Vagina (tissue), 2 donors: ENCODE results near the gene SLC12A8.

Experiments used
- POLR2A ChIP-seq, 2 donors: fragments of 450-650 bp; IDR thresholded peaks; one replicate each; pipeline ENCODE4 v1.6.1; 2017; ENCODE audit warnings: antibody characterized with exemption in 2 of 2, mild to moderate bottlenecking in 2 of 2, moderate library complexity in 2 of 2
- POLR2AphosphoS5 ChIP-seq, 2 donors: sonication (generic); formaldehyde crosslinking; IDR thresholded peaks; one replicate each; pipeline ENCODE4 v1.9.0; 2017; ENCODE audit warnings: antibody characterized with exemption in 2 of 2, mild to moderate bottlenecking in 2 of 2, low read depth in 1 of 2; ENCODE audit not compliant: insufficient read depth in 1 of 2

DNA sequence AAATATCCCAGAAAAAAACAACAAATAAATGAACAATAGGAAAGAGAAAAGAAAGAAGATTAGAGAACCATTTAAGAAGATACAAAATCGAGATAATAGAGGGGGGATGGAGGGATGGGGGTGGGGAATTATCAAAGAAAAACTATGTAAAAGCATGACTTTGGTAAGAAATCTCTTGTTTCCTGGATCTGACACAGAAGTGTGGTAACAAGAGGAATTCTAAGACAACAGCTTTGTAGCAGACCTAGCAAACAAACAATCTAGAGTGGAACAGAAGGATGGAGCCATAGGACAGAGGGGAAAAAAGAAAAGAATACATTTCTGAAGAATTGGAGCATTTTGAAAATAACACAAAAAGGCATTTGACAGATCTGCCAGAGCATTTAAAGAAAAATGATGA, 107.4 kb downstream of the SLC12A8 start:
- TF ChIP-seq POLR2AphosphoS5 (IDR thresholded peaks at IDR 0.05; ENCODE audit: insufficient read depth in 1 of 2, low read depth in 1 of 2) (no peak), POLR2A (IDR thresholded peaks at IDR 0.05) (no peak)
